Measurements from ENCODE around the gene PPARA. TPM values are rescaled to one million over a fixed set of nuclear protein-coding genes. Genes with fewer than 3 reads are reported as not detected.

The PPARA gene
- total and polyA plus RNA-seq, 7 donors = 11.0 to 55.8 (median 37.3) TPM

DNA sequence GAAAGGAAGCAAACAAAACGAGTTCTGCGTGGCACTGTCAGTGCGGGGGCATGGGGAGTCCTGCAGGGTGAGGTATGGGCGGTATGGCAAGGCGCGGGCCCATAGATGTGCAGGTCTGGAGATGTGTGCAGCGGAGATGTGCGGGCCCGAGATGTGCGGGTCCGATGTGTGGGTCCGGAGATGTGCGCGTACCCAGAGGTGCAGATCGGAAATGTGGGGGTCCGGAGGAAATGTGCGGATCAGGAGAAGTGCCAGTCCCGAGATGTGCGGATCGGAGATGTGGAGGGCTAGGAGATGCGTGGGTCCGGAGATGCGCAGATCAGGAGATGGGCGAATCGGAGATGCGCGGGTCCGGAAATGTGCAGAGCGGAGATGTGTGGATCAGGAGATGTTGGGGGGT lies 63.8 kb downstream of the PPARA start:
- WGBS, 3 donors = 95 to 99% (median 97%) methylated on average over 29 of the region's 29 CpGs
- no peak for DNase-seq
- intact Hi-C loops (cut with DNase I) = no loop called here
- no peaks in the 10 kb centered on the region for H3K4me1 ChIP-seq
- TF ChIP-seq, protein P1, sequence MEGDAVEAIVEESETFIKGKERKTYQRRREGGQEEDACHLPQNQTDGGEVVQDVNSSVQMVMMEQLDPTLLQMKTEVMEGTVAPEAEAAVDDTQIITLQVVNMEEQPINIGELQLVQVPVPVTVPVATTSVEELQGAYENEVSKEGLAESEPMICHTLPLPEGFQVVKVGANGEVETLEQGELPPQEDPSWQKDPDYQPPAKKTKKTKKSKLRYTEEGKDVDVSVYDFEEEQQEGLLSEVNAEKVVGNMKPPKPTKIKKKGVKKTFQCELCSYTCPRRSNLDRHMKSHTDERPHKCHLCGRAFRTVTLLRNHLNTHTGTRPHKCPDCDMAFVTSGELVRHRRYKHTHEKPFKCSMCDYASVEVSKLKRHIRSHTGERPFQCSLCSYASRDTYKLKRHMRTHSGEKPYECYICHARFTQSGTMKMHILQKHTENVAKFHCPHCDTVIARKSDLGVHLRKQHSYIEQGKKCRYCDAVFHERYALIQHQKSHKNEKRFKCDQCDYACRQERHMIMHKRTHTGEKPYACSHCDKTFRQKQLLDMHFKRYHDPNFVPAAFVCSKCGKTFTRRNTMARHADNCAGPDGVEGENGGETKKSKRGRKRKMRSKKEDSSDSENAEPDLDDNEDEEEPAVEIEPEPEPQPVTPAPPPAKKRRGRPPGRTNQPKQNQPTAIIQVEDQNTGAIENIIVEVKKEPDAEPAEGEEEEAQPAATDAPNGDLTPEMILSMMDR (IDR thresholded peaks at IDR 0.05) = no peak
- H3K36me3 ChIP-seq (ENCODE audit: insufficient read depth in 1 of 2, low read depth in 1 of 2) = peaks cover 9 to 57% of the 10 kb centered on the region in 2 donors
- H3K4me3 ChIP-seq = no peak overlapping the region
- peaks cover 6% of the 10 kb centered on the region for H3K9me3 ChIP-seq
- H3K27me3 ChIP-seq (ENCODE audit: insufficient read depth in 3 of 3, low read length in 2 of 3) = no peaks in the 10 kb centered on the region
- ATAC-seq = no peak
- no peak overlapping the region for H3K27ac ChIP-seq

DNA sequence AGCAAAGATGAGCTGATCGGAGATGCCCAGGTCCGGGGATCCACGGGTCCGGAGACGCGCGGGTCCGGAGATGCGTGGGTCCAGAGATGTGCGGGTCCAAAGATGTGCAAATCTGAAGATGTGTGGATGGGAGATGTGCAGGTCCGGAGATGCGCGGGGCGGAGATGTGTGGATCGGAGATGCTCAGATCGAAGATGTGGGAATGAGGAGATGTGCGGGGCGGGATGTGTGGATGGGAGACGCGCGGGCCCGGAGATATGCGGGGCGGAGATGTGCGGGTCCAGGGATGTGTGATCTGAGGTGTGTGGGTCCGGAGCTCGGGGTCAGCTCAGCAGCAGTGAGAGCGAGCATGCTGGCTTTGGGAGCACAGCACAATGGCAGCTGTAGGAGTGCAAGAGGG lies 64.3 kb downstream of the PPARA start:
- intact Hi-C loops (cut with DNase I) = no loop called here
- 96 to 98% (median 98%) methylated on average over 28 of the region's 28 CpGs for WGBS, 3 donors
- H3K4me3 ChIP-seq = no peak overlapping the region
- H3K27ac ChIP-seq = no peak overlapping the region
- TF ChIP-seq, protein P1 (IDR thresholded peaks at IDR 0.05) = no peak
- peaks cover 1% of the 10 kb centered on the region for H3K9me3 ChIP-seq
- no peaks in the 10 kb centered on the region for H3K4me1 ChIP-seq
- peaks cover 8 to 61% of the 10 kb centered on the region in 2 donors for H3K36me3 ChIP-seq (ENCODE audit: insufficient read depth in 1 of 2, low read depth in 1 of 2)
- no peak for DNase-seq
- H3K27me3 ChIP-seq (ENCODE audit: insufficient read depth in 3 of 3, low read length in 2 of 3) = no peaks in the 10 kb centered on the region
- no peak for ATAC-seq

- H3K36me3 ChIP-seq (ENCODE audit: insufficient read depth in 1 of 2, low read depth in 1 of 2) = peaks cover 12 to 89% of the 10 kb centered on the region in 2 donors
- DNase-seq = no peak
- H3K9me3 ChIP-seq = no peaks in the 10 kb centered on the region
- no peaks in the 10 kb centered on the region for H3K4me1 ChIP-seq
- H3K27me3 ChIP-seq (ENCODE audit: insufficient read depth in 3 of 3, low read length in 2 of 3) = no peaks in the 10 kb centered on the region
- WGBS, 3 donors = 72 to 78% (median 77%) methylated on average over 10 of the region's 10 CpGs
- no peak for ATAC-seq
- no peak overlapping the region for H3K27ac ChIP-seq
- intact Hi-C loops (cut with DNase I) = no loop called here
- H3K4me3 ChIP-seq = no peak overlapping the region
- TF ChIP-seq, protein P1 (IDR thresholded peaks at IDR 0.05) = no peak
These were observed 69.3 kb downstream of the PPARA start for GRCh38 chr22:46219636-46220035.

- H3K4me1 ChIP-seq = no peaks in the 10 kb centered on the region
- WGBS, 3 donors = 82 to 92% (median 92%) methylated on average over 5 of the region's 5 CpGs
- ATAC-seq (no peak), DNase-seq (no peak)
- peaks cover 12 to 78% of the 10 kb centered on the region in 2 donors for H3K36me3 ChIP-seq (ENCODE audit: insufficient read depth in 1 of 2, low read depth in 1 of 2)
- H3K9me3 ChIP-seq = no peaks in the 10 kb centered on the region
- intact Hi-C loops (cut with DNase I) = no loop called here
- H3K4me3 ChIP-seq = no peak overlapping the region
- H3K27me3 ChIP-seq (ENCODE audit: insufficient read depth in 3 of 3, low read length in 2 of 3) = no peaks in the 10 kb centered on the region
- H3K27ac ChIP-seq = no peak overlapping the region
- TF ChIP-seq, protein P1 (IDR thresholded peaks at IDR 0.05) = no peak
These were observed 70.6 kb downstream of the PPARA start for GRCh38 chr22:46220921-46221320.

Data from psoas muscle (tissue), 8 donors.